Thoracic aorta (tissue), 2 donors: ENCODE measurements around the gene NMT1. TPM values are rescaled to one million over a fixed set of nuclear protein-coding genes. Genes with fewer than 3 reads are reported as not detected.

Experiments used
- ATAC-seq: fragments of 150-250 bp; one replicate; pipeline ENCODE4 v1.8.0; 2017; ENCODE audit warnings: low read depth; ENCODE audit not compliant: insufficient number of reproducible peaks, low FRiP score
- DNase-seq: peaks from one replicate; pipeline ENCODE4 v3.0.0-alpha.2; 2020; ENCODE audit warnings: low spot score
- H3K27ac ChIP-seq, 2 donors: fragments of 200-600 bp; sonication (generic); 1 replicate in 1 of 2; 2 replicates in 1 of 2; pipeline ENCODE4 v1.5.1; 2016; ENCODE audit warnings: mild to moderate bottlenecking in 2 of 2, moderate library complexity in 2 of 2
- H3K27me3 ChIP-seq: fragments of 200-600 bp; sonication (generic); replicated peaks from 2 replicates; pipeline ENCODE4 v1.6.0; 2016; ENCODE audit warnings: mild to moderate bottlenecking; ENCODE audit not compliant: insufficient read depth
- H3K36me3 ChIP-seq: fragments of 200-600 bp; sonication (generic); one replicate; pipeline ENCODE4 v1.5.1; 2016
- H3K4me1 ChIP-seq, 2 donors: fragments of 200-600 bp; sonication (generic); 1 replicate in 1 of 2; 2 replicates in 1 of 2; pipeline versions ENCODE4 v1.5.1 to v1.6.0; 2016; ENCODE audit warnings: low read depth in 2 of 2, mild to moderate bottlenecking in 1 of 2; ENCODE audit not compliant: control insufficient read depth in 1 of 2
- H3K4me3 ChIP-seq: fragments of 200-600 bp; sonication (generic); 2 replicates; pipeline ENCODE4 v1.5.1; 2016; ENCODE audit warnings: mild to moderate bottlenecking
- H3K9me3 ChIP-seq: fragments of 200-600 bp; sonication (generic); 2 replicates; pipeline ENCODE4 v1.5.1; 2016
- total RNA-seq, 2 donors: library from RNA; depleted of rRNA; stranded (reverse); fragments of >200 nt; gene quantifications; one replicate each; pipeline versions ENCODE4 v1.1.0 to v1.2.3, GENCODE V29; 2016
- TF ChIP-seq, protein P1 (sequence below): fragments of 200-600 bp; sonication (generic); IDR thresholded peaks from one replicate; pipeline ENCODE4 v1.5.1; 2019; ENCODE audit warnings: antibody characterized with exemption

The NMT1 gene
- total RNA-seq, 2 donors from 2014 or later: 53.1 to 64.8 TPM

DNA sequence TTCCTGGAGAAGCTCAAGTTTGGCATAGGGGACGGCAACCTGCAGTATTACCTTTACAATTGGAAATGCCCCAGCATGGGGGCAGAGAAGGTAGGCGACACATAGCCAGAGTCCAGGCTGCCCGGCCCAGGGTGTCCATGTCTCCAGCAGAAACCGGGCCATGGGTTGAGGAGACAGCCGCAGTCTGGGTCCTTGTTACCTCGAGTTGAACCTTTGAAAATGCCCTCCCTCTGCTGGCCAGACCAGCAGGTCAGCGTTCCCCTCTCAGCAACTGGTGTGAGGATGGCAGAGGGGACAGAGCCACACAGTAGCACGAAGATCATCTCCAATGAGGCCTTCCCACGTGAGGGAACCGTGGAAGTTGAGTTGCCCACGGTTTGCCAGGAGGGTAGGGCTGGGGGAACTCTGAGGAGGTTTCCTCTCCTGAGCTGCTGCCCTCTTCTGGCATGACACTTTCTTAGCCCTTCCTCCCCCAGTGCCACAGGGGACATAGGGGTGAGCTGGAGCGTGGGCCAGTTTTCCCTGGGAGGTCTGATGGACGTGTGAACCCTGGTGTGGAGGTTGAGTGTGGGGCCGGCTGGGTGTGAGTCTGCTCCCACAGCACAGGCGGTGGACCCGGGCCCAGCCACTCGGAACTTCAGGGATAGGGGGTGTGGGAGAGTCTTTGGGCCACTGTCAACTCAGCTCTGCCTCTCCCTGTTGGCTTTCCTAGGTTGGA is 43.9 kb downstream of the NMT1 start:
- Histone ChIP-seq H3K27ac (peak overlapping the region in 1 of 2 donors; percentile 13), H3K4me1 (peaks cover 27 to 63% of the 10 kb centered on the region in 2 donors), H3K4me3 (no peak overlapping the region), H3K9me3 (no peaks in the 10 kb centered on the region), H3K27me3 (no peaks in the 10 kb centered on the region), H3K36me3 (peaks cover 52% of the 10 kb centered on the region)
- ATAC-seq (no peak), DNase-seq (no peak)
- TF ChIP-seq, protein P1, sequence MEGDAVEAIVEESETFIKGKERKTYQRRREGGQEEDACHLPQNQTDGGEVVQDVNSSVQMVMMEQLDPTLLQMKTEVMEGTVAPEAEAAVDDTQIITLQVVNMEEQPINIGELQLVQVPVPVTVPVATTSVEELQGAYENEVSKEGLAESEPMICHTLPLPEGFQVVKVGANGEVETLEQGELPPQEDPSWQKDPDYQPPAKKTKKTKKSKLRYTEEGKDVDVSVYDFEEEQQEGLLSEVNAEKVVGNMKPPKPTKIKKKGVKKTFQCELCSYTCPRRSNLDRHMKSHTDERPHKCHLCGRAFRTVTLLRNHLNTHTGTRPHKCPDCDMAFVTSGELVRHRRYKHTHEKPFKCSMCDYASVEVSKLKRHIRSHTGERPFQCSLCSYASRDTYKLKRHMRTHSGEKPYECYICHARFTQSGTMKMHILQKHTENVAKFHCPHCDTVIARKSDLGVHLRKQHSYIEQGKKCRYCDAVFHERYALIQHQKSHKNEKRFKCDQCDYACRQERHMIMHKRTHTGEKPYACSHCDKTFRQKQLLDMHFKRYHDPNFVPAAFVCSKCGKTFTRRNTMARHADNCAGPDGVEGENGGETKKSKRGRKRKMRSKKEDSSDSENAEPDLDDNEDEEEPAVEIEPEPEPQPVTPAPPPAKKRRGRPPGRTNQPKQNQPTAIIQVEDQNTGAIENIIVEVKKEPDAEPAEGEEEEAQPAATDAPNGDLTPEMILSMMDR: no peak

- Histone ChIP-seq H3K27me3 (no peaks in the 10 kb centered on the region), H3K36me3 (peaks cover 47% of the 10 kb centered on the region), H3K9me3 (no peaks in the 10 kb centered on the region), H3K27ac (peak overlapping the region; percentile 34 to 40), H3K4me1 (peaks cover 36 to 74% of the 10 kb centered on the region in 2 donors), H3K4me3 (no peak overlapping the region)
- DNase-seq: no peak
- ATAC-seq: no peak
- TF ChIP-seq, protein P1: no peak
These were observed 45.0 kb downstream of the NMT1 start for GRCh38 chr17:45106096-45106495.

DNA sequence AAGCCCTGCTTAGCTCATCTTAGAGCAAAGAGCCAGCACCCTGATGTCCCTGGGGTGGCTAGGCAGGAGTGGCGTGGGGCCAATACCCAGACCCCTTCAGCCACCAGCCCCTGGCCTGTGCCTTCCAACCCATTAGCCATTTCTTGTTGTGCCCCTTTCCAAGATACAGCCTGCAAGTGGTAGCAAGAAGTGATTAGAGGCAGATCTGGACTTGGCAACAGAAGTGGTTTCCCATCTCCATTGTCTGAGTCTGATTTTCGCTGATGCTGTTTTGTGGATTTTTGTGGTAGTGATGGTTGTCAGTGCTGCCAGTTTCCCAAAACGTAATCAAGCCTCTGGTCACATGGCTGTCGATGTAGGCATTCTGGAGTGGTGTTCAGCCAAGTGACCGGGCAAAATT is 45.5 kb downstream of the NMT1 start:
- Histone ChIP-seq H3K4me1 (peaks cover 40 to 76% of the 10 kb centered on the region in 2 donors), H3K9me3 (no peaks in the 10 kb centered on the region), H3K4me3 (no peak overlapping the region), H3K36me3 (peaks cover 47% of the 10 kb centered on the region), H3K27me3 (no peaks in the 10 kb centered on the region), H3K27ac (peak overlapping the region; percentile 34 to 40)
- DNase-seq: no peak
- no peak for ATAC-seq
- TF ChIP-seq, protein P1: no peak

GRCh38 chr17:45107293-45108010 is 46.3 kb downstream of the NMT1 start:
- H3K27me3 ChIP-seq: no peaks in the 10 kb centered on the region
- H3K4me3 ChIP-seq: no peak overlapping the region
- DNase-seq (no peak), ATAC-seq (no peak)
- TF ChIP-seq, protein P1: no peak
- H3K36me3 ChIP-seq: peaks cover 50% of the 10 kb centered on the region
- peaks cover 40 to 76% of the 10 kb centered on the region in 2 donors for H3K4me1 ChIP-seq
- no peaks in the 10 kb centered on the region for H3K9me3 ChIP-seq
- H3K27ac ChIP-seq: peak overlapping the region; percentile 34 to 40

DNA sequence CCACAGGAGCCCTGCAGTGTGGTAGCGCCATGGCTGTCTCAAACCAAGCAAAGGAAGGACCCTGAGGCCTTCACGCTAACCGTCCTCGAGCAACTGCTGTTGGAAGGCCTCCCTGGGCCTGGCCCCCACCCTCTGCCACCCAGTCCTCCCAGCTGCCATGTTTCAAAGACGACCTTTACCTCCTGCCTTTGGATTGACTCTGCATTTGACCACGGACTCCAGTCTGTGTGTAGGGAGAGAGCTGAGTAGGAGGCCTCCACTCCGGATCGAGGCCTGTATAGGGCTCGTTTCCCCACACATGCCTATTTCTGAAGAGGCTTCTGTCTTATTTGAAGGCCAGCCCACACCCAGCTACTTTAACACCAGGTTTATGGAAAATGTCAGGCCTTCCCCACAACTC is 46.9 kb downstream of the NMT1 start:
- no peak overlapping the region for H3K4me3 ChIP-seq
- H3K36me3 ChIP-seq: peaks cover 53% of the 10 kb centered on the region
- TF ChIP-seq, protein P1: no peak
- peaks cover 37 to 77% of the 10 kb centered on the region in 2 donors for H3K4me1 ChIP-seq
- no peaks in the 10 kb centered on the region for H3K9me3 ChIP-seq
- ATAC-seq (no peak), DNase-seq (no peak)
- H3K27me3 ChIP-seq: no peaks in the 10 kb centered on the region
- H3K27ac ChIP-seq: peak overlapping the region; percentile 31 to 40
